IMR-90 (cell line): ENCODE measurements around the gene LDLRAD3.

Experiments
- BHLHE40 ChIP-seq: fragments of 150-350 bp; IDR thresholded peaks from 2 replicates; pipeline ENCODE4 v1.6.1; 2016; ENCODE audit warnings: mild to moderate bottlenecking, low read depth, low read length
- CEBPB ChIP-seq: IDR thresholded peaks from 2 replicates; pipeline ENCODE4 v1.6.1; 2012; ENCODE audit warnings: low read depth, low read length, improper control_type of control experiment
- CHD1 ChIP-seq: IDR thresholded peaks from 2 replicates; pipeline ENCODE4 v1.6.1; 2012; ENCODE audit warnings: low read depth, low read length, improper control_type of control experiment
- CTCF ChIP-seq: conservative IDR thresholded peaks from 2 replicates; pipeline ENCODE4 v1.5.1; 2012; ENCODE audit warnings: mild to moderate bottlenecking, low read depth, low read length, improper control_type of control experiment
- FOS ChIP-seq: fragments of 150-350 bp; IDR thresholded peaks from 2 replicates; pipeline ENCODE4 v1.6.1; 2016; ENCODE audit warnings: low read depth, low read length
- MAFK ChIP-seq: IDR thresholded peaks from 2 replicates; pipeline ENCODE4 v1.6.1; 2012; ENCODE audit warnings: low read depth, low read length, improper control_type of control experiment
- MAZ ChIP-seq: IDR thresholded peaks from 2 replicates; pipeline ENCODE4 v1.6.1; 2012; ENCODE audit warnings: low read depth, mild to moderate bottlenecking, low read length, improper control_type of control experiment, moderate library complexity, borderline replicate concordance
- POLR2A ChIP-seq: IDR thresholded peaks from 2 replicates; pipeline ENCODE4 v1.6.1; 2012; ENCODE audit warnings: mild to moderate bottlenecking, low read depth, low read length
- RAD21 ChIP-seq: IDR thresholded peaks from 2 replicates; pipeline ENCODE4 v1.6.1; 2012; ENCODE audit warnings: low read length, improper control_type of control experiment
- RCOR1 ChIP-seq: IDR thresholded peaks from 2 replicates; pipeline ENCODE4 v1.6.1; 2012; ENCODE audit warnings: mild to moderate bottlenecking, low read length, improper control_type of control experiment; ENCODE audit not compliant: insufficient replicate concordance
- RFX5 ChIP-seq: IDR thresholded peaks from 2 replicates; pipeline ENCODE4 v1.8.0; 2012; ENCODE audit warnings: low read depth, mild to moderate bottlenecking, low read length, moderate library complexity

GRCh38 chr11:36193721-36194120 is 249.9 kb downstream of the LDLRAD3 start:
- TF ChIP-seq CTCF = no peak
- TF ChIP-seq BHLHE40 = no peak
- TF ChIP-seq MAFK = no peak
- TF ChIP-seq POLR2A = no peak
- TF ChIP-seq FOS = no peak
- no peak for TF ChIP-seq RAD21
- no peak for TF ChIP-seq MAZ
- no peak for TF ChIP-seq RFX5
- TF ChIP-seq CEBPB = no peak
- TF ChIP-seq CHD1 = no peak
- TF ChIP-seq RCOR1 = no peak
